Measurements from ENCODE around the gene LDB3. TPM values are rescaled to one million over a fixed set of nuclear protein-coding genes. Genes with fewer than 3 reads are reported as not detected.
A peak's percentile ranks its signal among the peaks of the same experiment; 100 is the strongest.

LDB3 gene
- total RNA-seq, 2 donors from 2014 or later = 0.66 to 0.78 TPM

DNA sequence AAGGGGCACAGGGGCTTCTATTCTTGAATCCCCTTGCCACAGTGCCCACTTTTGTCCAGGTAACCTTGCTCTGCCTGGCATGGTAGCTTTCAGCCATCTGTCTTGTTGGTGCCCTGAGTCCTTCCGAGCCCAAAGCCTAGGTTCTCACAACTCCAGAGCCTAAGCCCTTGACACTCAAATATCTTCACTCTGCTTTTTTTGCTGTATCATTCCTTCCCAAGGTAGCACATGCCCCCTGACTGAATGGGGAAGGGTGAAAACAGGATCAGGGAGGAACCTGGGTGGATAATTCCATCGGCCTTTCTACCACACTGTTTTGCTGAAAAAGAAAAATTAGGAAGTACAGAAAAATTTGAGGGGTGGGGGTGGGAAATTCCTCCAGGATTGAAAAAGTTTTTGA is 37.6 kb downstream of the LDB3 start:
- 89 to 90% methylated on average over 2 of the region's 2 CpGs for WGBS, 2 donors
- no peaks in the 10 kb centered on the region for H3K36me3 ChIP-seq (replicated peaks in 1 of 2; ENCODE audit: insufficient read depth in 1 of 2, low read depth in 2 of 2)
- ATAC-seq = no peak

DNA sequence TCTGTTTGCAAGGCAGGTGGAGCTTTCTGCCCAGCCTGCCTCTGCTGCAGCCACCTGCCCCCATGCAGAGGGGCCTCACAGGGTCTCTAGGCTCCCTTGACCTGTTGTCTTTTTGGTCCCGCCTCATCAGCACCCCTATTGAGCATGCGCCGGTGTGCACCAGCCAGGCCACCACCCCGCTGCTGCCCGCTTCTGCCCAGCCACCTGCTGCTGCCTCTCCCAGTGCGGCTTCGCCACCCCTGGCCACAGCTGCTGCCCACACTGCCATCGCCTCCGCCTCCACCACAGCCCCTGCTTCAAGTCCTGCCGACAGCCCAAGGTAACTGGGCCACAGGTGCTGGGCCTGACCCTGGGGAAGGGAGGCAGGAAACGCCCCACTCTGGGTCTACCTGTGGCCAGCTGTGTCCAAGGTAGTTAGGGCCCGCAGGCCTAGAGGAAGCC is 38.1 kb downstream of the LDB3 start:
- Histone ChIP-seq H3K27me3 (no peaks in the 10 kb centered on the region), H3K4me1 (peaks cover 6% of the 10 kb centered on the region), H3K36me3 (replicated peaks in 1 of 2; ENCODE audit: insufficient read depth in 1 of 2, low read depth in 2 of 2) (no peaks in the 10 kb centered on the region), H3K27ac (no peak overlapping the region), H3K4me3 (no peak overlapping the region), H3K9me3 (no peaks in the 10 kb centered on the region)
- intact Hi-C loops (cut with DNase I) = no loop called here
- WGBS, 2 donors = 85 to 88% methylated on average over 12 of the region's 12 CpGs
- TF ChIP-seq POLR2A (IDR thresholded peaks at IDR 0.05) = no peak
- TF ChIP-seq, protein P1, sequence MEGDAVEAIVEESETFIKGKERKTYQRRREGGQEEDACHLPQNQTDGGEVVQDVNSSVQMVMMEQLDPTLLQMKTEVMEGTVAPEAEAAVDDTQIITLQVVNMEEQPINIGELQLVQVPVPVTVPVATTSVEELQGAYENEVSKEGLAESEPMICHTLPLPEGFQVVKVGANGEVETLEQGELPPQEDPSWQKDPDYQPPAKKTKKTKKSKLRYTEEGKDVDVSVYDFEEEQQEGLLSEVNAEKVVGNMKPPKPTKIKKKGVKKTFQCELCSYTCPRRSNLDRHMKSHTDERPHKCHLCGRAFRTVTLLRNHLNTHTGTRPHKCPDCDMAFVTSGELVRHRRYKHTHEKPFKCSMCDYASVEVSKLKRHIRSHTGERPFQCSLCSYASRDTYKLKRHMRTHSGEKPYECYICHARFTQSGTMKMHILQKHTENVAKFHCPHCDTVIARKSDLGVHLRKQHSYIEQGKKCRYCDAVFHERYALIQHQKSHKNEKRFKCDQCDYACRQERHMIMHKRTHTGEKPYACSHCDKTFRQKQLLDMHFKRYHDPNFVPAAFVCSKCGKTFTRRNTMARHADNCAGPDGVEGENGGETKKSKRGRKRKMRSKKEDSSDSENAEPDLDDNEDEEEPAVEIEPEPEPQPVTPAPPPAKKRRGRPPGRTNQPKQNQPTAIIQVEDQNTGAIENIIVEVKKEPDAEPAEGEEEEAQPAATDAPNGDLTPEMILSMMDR (IDR thresholded peaks at IDR 0.05) = no peak
- no peak for ATAC-seq
- peak in 1 of 4 donors; percentile 35 for DNase-seq

More for the DNA sequence above, 37.6 kb downstream of the LDB3 start:
- intact Hi-C loops (cut with DNase I) = no loop called here
- no peak for TF ChIP-seq POLR2A (IDR thresholded peaks at IDR 0.05)
- TF ChIP-seq, protein P1 (IDR thresholded peaks at IDR 0.05) = no peak
- H3K9me3 ChIP-seq = no peaks in the 10 kb centered on the region
- peaks cover 4% of the 10 kb centered on the region for H3K4me1 ChIP-seq
- H3K27ac ChIP-seq = no peak overlapping the region
- H3K4me3 ChIP-seq = no peak overlapping the region
- DNase-seq = no peak
- H3K27me3 ChIP-seq = no peaks in the 10 kb centered on the region

DNA sequence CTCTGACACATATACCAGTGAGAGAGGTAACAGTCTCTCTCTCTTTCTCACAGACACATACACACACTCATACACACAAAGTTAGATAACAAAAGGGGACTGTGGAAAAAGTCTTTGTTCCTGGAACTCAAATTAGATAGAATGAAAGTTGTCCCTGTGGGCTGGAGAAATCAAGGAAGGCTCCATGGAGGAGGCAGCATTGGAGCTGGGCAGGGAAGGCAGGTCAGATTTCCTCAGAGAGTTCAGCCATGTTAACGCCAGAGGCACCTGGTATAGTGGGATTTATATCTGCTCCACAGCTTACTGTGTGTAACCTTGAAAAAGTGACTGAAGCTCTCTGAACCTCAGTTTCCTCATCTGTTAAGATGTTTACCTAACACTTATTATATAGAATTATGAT is 38.7 kb downstream of the LDB3 start:
- ATAC-seq (no peak), DNase-seq (no peak)
- Histone ChIP-seq H3K36me3 (replicated peaks in 1 of 2; ENCODE audit: insufficient read depth in 1 of 2, low read depth in 2 of 2) (no peaks in the 10 kb centered on the region), H3K4me3 (no peak overlapping the region), H3K9me3 (no peaks in the 10 kb centered on the region), H3K4me1 (peaks cover 8% of the 10 kb centered on the region), H3K27ac (no peak overlapping the region), H3K27me3 (no peaks in the 10 kb centered on the region)
- TF ChIP-seq, protein P1 (IDR thresholded peaks at IDR 0.05) = no peak
- TF ChIP-seq POLR2A (IDR thresholded peaks at IDR 0.05) = no peak
- intact Hi-C loops (cut with DNase I) = no loop called here
- WGBS, 2 donors = 88 to 96% methylated on average over 1 of the region's 1 CpG

DNA sequence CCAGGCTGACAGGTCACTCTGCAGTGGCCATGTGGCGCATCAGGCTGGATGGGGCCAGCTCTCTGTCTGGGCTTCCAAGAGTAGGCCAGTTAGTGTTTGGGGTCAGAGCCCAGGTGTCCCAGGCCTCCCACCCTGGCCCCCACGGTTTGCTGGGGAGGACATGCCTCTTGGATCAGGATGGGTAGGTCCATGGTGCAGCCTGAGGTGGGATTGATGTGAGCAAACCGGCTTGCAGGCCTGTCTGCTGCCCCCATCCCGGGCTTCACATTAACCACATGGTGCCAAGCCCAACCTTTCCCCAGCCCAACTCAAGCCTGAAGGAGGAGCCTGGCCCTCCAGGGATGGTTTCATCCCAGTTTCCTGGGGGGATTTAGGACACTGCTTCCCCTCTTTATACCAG is 39.2 kb downstream of the LDB3 start:
- Histone ChIP-seq H3K4me1 (peaks cover 12% of the 10 kb centered on the region), H3K4me3 (no peak overlapping the region), H3K27ac (no peak overlapping the region), H3K36me3 (replicated peaks in 1 of 2; ENCODE audit: insufficient read depth in 1 of 2, low read depth in 2 of 2) (no peaks in the 10 kb centered on the region), H3K9me3 (no peaks in the 10 kb centered on the region), H3K27me3 (no peaks in the 10 kb centered on the region)
- intact Hi-C loops (cut with DNase I) = no loop called here
- no peak for ATAC-seq
- 59 to 100% methylated on average over 1 to 4 of the region's 4 CpGs for WGBS, 2 donors
- no peak for DNase-seq
- TF ChIP-seq, protein P1 (IDR thresholded peaks at IDR 0.05) = no peak
- no peak for TF ChIP-seq POLR2A (IDR thresholded peaks at IDR 0.05)

DNA sequence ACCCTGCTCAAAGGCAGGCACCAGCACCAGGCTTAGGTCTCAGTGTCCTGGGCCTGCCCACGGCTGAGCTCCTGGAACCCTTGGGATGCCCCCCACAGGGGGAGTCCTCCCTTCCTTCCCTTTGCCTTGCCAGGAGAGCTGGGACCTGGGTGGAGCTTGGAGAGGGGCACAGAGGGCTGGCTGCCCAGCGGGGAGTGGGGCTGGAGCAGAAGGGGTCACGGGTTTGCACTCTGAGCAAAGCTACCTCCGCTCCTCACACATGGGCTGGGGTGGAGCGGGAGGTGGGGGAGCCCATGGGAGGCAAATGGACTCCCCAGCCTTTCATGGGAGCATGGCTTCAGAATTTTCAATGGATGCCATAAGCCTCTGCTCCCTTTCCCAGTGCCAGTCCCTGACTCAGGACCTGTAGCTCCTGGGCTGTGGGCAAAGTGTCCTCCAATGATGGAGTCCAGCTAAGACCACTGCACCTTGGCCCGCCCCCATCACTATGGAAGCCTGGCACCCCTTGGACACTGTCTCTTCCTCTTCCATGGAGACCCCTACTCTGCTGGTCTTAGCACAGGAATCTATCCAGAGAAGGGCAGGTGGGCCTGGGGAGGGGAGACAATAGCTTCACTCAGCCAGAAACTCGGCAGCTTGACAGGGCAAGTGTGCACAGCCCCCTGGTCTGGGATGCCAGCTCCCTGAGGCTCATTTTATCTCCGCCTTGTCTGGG is 39.9 kb downstream of the LDB3 start:
- intact Hi-C loops (cut with DNase I) = no loop called here
- no peak overlapping the region for H3K27ac ChIP-seq
- no peaks in the 10 kb centered on the region for H3K27me3 ChIP-seq
- ATAC-seq (no peak), DNase-seq (no peak)
- H3K9me3 ChIP-seq = no peaks in the 10 kb centered on the region
- H3K4me1 ChIP-seq = peaks cover 12% of the 10 kb centered on the region
- 83 to 89% methylated on average over 3 to 8 of the region's 8 CpGs for WGBS, 2 donors
- H3K36me3 ChIP-seq (replicated peaks in 1 of 2; ENCODE audit: insufficient read depth in 1 of 2, low read depth in 2 of 2) = no peaks in the 10 kb centered on the region
- H3K4me3 ChIP-seq = no peak overlapping the region
- TF ChIP-seq, protein P1 (IDR thresholded peaks at IDR 0.05) = no peak
- TF ChIP-seq POLR2A (IDR thresholded peaks at IDR 0.05) = no peak
